Duodenal mucosa (tissue), 2 donors: ENCODE measurements around the gene ADAM30.

Experiments used
- H3K27ac ChIP-seq: one replicate; pipeline ENCODE4 v1.7.0; 2013; ENCODE audit warnings: low read depth, low read length
- H3K27me3 ChIP-seq, 2 donors: one replicate each; pipeline ENCODE4 v1.7.0; 2013; ENCODE audit warnings: low read length in 2 of 2, control low read depth in 1 of 2; ENCODE audit not compliant: insufficient read depth in 2 of 2, control insufficient read depth in 1 of 2
- H3K36me3 ChIP-seq, 2 donors: one replicate each; pipeline ENCODE4 v1.7.0; 2013; ENCODE audit warnings: low read length in 2 of 2, control low read depth in 1 of 2; ENCODE audit not compliant: insufficient read depth in 2 of 2, control insufficient read depth in 1 of 2
- H3K4me1 ChIP-seq, 2 donors: one replicate each; pipeline ENCODE4 v1.7.0; 2013; ENCODE audit warnings: low read length in 2 of 2, control low read depth in 1 of 2; ENCODE audit not compliant: insufficient read depth in 2 of 2, control insufficient read depth in 1 of 2
- H3K4me3 ChIP-seq, 2 donors: one replicate each; pipeline ENCODE4 v1.7.0; 2013; ENCODE audit warnings: low read length in 2 of 2, low read depth in 1 of 2
- H3K9ac ChIP-seq, 2 donors: one replicate each; pipeline ENCODE4 v1.7.0; 2013; ENCODE audit warnings: low read length in 2 of 2, low read depth in 1 of 2
- H3K9me3 ChIP-seq, 2 donors: one replicate each; pipeline ENCODE4 v1.7.0; 2013; ENCODE audit warnings: low read length in 2 of 2, control low read depth in 1 of 2; ENCODE audit not compliant: control insufficient read depth in 1 of 2

Gene ADAM30

GRCh38 chr1:119893827-119894700 is 2.3 kb downstream of the ADAM30 start:
- no peak overlapping the region for H3K9ac ChIP-seq
- H3K36me3 ChIP-seq: no peaks in the 10 kb centered on the region
- H3K4me1 ChIP-seq: no peaks in the 10 kb centered on the region
- no peaks in the 10 kb centered on the region for H3K9me3 ChIP-seq
- peaks cover 4 to 6% of the 10 kb centered on the region in 2 donors for H3K27me3 ChIP-seq
- H3K27ac ChIP-seq: no peak overlapping the region
- no peak overlapping the region for H3K4me3 ChIP-seq

- H3K27ac ChIP-seq: no peak overlapping the region
- H3K36me3 ChIP-seq: no peaks in the 10 kb centered on the region
- H3K4me3 ChIP-seq: no peak overlapping the region
- peaks cover 4 to 6% of the 10 kb centered on the region in 2 donors for H3K27me3 ChIP-seq
- no peak overlapping the region for H3K9ac ChIP-seq
- no peaks in the 10 kb centered on the region for H3K9me3 ChIP-seq
- no peaks in the 10 kb centered on the region for H3K4me1 ChIP-seq
These were observed 3.0 kb downstream of the ADAM30 start for GRCh38 chr1:119893238-119893791.

GRCh38 chr1:119891386-119891785 is 4.9 kb downstream of the ADAM30 start:
- H3K27me3 ChIP-seq: no peaks in the 10 kb centered on the region
- no peak overlapping the region for H3K4me3 ChIP-seq
- H3K27ac ChIP-seq: no peak overlapping the region
- H3K36me3 ChIP-seq: no peaks in the 10 kb centered on the region
- H3K4me1 ChIP-seq: no peaks in the 10 kb centered on the region
- H3K9me3 ChIP-seq: no peaks in the 10 kb centered on the region
- no peak overlapping the region for H3K9ac ChIP-seq

- Histone ChIP-seq H3K36me3 (no peaks in the 10 kb centered on the region), H3K4me3 (no peak overlapping the region), H3K27ac (no peak overlapping the region), H3K9me3 (no peaks in the 10 kb centered on the region), H3K4me1 (no peaks in the 10 kb centered on the region), H3K9ac (no peak overlapping the region), H3K27me3 (peaks cover 0 to 3% of the 10 kb centered on the region in 2 donors)
These were observed 7.8 kb downstream of the ADAM30 start for GRCh38 chr1:119888476-119888875.

GRCh38 chr1:119887427-119887826 is 8.9 kb downstream of the ADAM30 start:
- Histone ChIP-seq H3K27ac (no peak overlapping the region), H3K4me3 (no peak overlapping the region), H3K9ac (no peak overlapping the region), H3K9me3 (no peaks in the 10 kb centered on the region), H3K4me1 (peaks cover 0 to 3% of the 10 kb centered on the region in 2 donors), H3K27me3 (peaks cover 0 to 3% of the 10 kb centered on the region in 2 donors), H3K36me3 (no peaks in the 10 kb centered on the region)

- Histone ChIP-seq H3K36me3 (no peaks in the 10 kb centered on the region), H3K27me3 (peaks cover 0 to 3% of the 10 kb centered on the region in 2 donors), H3K27ac (no peak overlapping the region), H3K9ac (no peak overlapping the region), H3K4me1 (peaks cover 0 to 3% of the 10 kb centered on the region in 2 donors), H3K9me3 (no peaks in the 10 kb centered on the region), H3K4me3 (no peak overlapping the region)
These were observed 10.2 kb downstream of the ADAM30 start for GRCh38 chr1:119885903-119886783.

- Histone ChIP-seq H3K9me3 (no peaks in the 10 kb centered on the region), H3K4me3 (no peak overlapping the region), H3K27me3 (peaks cover 0 to 3% of the 10 kb centered on the region in 2 donors), H3K4me1 (peaks cover 0 to 3% of the 10 kb centered on the region in 2 donors), H3K36me3 (no peaks in the 10 kb centered on the region), H3K9ac (no peak overlapping the region), H3K27ac (no peak overlapping the region)
These were observed 11.6 kb downstream of the ADAM30 start for GRCh38 chr1:119884711-119885110.

GRCh38 chr1:119883826-119884225 is 12.5 kb downstream of the ADAM30 start:
- no peak overlapping the region for H3K9ac ChIP-seq
- H3K27me3 ChIP-seq: peaks cover 0 to 3% of the 10 kb centered on the region in 2 donors
- H3K4me1 ChIP-seq: peaks cover 0 to 3% of the 10 kb centered on the region in 2 donors
- H3K36me3 ChIP-seq: no peaks in the 10 kb centered on the region
- H3K9me3 ChIP-seq: no peaks in the 10 kb centered on the region
- no peak overlapping the region for H3K4me3 ChIP-seq
- H3K27ac ChIP-seq: no peak overlapping the region

- Histone ChIP-seq H3K36me3 (no peaks in the 10 kb centered on the region), H3K4me3 (no peak overlapping the region), H3K27ac (no peak overlapping the region), H3K9ac (no peak overlapping the region), H3K9me3 (no peaks in the 10 kb centered on the region), H3K27me3 (peaks cover 0 to 3% of the 10 kb centered on the region in 2 donors), H3K4me1 (peaks cover 0 to 3% of the 10 kb centered on the region in 2 donors)
These were observed 13.9 kb downstream of the ADAM30 start for GRCh38 chr1:119882132-119883049.
